Right lobe of liver (tissue), 4 donors: Measurements from ENCODE around the gene BEND3.

Source experiments
- POLR2A ChIP-seq: fragments of 450-650 bp; IDR thresholded peaks from one replicate; pipeline ENCODE4 v1.6.1; 2017; ENCODE audit warnings: antibody characterized with exemption, mild to moderate bottlenecking
- TF ChIP-seq, protein P1 (sequence below), 4 donors: fragments of 200-600 bp in 3 of 4; fragments of 450-650 bp in 1 of 4; IDR thresholded peaks; one replicate each; pipeline versions ENCODE4 v1.5.1 to v1.8.0; 2016 to 2022; ENCODE audit warnings: antibody characterized with exemption in 4 of 4, mild to moderate bottlenecking in 2 of 4
- donor health status: DM: no; HTN: no; CAD: no.
- donor health status: DM: no; HTN: no; CAD: no.
- donor health status: DM: no; HTN: yes; CAD: no.

GRCh38 chr6:107140581-107140980, 25.3 kb upstream of the BEND3 start:
- TF ChIP-seq POLR2A, result no peak
- TF ChIP-seq, protein P1, sequence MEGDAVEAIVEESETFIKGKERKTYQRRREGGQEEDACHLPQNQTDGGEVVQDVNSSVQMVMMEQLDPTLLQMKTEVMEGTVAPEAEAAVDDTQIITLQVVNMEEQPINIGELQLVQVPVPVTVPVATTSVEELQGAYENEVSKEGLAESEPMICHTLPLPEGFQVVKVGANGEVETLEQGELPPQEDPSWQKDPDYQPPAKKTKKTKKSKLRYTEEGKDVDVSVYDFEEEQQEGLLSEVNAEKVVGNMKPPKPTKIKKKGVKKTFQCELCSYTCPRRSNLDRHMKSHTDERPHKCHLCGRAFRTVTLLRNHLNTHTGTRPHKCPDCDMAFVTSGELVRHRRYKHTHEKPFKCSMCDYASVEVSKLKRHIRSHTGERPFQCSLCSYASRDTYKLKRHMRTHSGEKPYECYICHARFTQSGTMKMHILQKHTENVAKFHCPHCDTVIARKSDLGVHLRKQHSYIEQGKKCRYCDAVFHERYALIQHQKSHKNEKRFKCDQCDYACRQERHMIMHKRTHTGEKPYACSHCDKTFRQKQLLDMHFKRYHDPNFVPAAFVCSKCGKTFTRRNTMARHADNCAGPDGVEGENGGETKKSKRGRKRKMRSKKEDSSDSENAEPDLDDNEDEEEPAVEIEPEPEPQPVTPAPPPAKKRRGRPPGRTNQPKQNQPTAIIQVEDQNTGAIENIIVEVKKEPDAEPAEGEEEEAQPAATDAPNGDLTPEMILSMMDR (IDR thresholded peaks at IDR 0.05), result no peak
